ENCODE data around the gene GPC3.
A peak's percentile ranks its signal among the peaks of the same experiment; 100 is the strongest.

Gene GPC3

GRCh38 chrX:133815496-133815895 lies 169.9 kb downstream of the GPC3 start:
- no peaks in the 10 kb centered on the region for H3K36me3 ChIP-seq (ENCODE audit: insufficient read depth, low read length)
- H3K9me3 ChIP-seq (ENCODE audit: control insufficient read depth, insufficient read depth, low read length), result no peaks in the 10 kb centered on the region
- H3K4me1 ChIP-seq (ENCODE audit: insufficient read depth, low read length), result no peaks in the 10 kb centered on the region; the same call in 1 of the 2 replicates
- no peak overlapping the region for H3K9ac ChIP-seq (ENCODE audit: low read depth, low read length)

GRCh38 chrX:133813971-133814370 lies 171.4 kb downstream of the GPC3 start:
- no peaks in the 10 kb centered on the region; the same call in 1 of the 2 replicates for H3K4me1 ChIP-seq (ENCODE audit: insufficient read depth, low read length)
- H3K9ac ChIP-seq (ENCODE audit: low read depth, low read length), result no peak overlapping the region
- H3K36me3 ChIP-seq (ENCODE audit: insufficient read depth, low read length), result no peaks in the 10 kb centered on the region
- no peaks in the 10 kb centered on the region for H3K9me3 ChIP-seq (ENCODE audit: control insufficient read depth, insufficient read depth, low read length)

- Histone ChIP-seq H3K9ac (ENCODE audit: low read depth, low read length) (no peak overlapping the region), H3K9me3 (ENCODE audit: control insufficient read depth, insufficient read depth, low read length) (no peaks in the 10 kb centered on the region), H3K4me1 (ENCODE audit: insufficient read depth, low read length) (no peaks in the 10 kb centered on the region; the same call in 1 of the 2 replicates), H3K36me3 (ENCODE audit: insufficient read depth, low read length) (no peaks in the 10 kb centered on the region)
Observed at GRCh38 chrX:133812402-133812801, 173.0 kb downstream of the GPC3 start.

DNA sequence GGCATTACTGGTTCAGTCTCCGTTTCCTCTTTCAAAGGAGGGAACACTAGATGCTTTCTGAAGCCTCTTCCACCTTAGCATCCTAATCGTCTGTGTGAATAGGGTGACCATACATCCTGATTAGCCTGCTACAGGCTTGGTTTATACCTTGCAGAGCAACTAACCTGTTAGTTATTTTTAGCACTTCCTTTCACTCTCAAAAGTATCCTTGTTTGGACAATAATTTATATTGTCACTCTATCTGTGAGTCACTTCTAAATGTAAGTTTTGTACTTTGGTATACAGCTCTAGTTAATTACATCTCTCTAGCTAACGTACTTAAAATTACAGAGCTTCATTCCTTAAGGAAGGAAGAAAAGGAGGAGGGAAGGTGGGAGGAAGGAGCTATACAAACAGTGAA lies 174.5 kb downstream of the GPC3 start:
- Histone ChIP-seq H3K9me3 (ENCODE audit: control insufficient read depth, insufficient read depth, low read length) (no peaks in the 10 kb centered on the region), H3K9ac (ENCODE audit: low read depth, low read length) (no peak overlapping the region), H3K4me1 (ENCODE audit: insufficient read depth, low read length) (no peaks in the 10 kb centered on the region; the same call in 1 of the 2 replicates), H3K36me3 (ENCODE audit: insufficient read depth, low read length) (no peaks in the 10 kb centered on the region)

DNA sequence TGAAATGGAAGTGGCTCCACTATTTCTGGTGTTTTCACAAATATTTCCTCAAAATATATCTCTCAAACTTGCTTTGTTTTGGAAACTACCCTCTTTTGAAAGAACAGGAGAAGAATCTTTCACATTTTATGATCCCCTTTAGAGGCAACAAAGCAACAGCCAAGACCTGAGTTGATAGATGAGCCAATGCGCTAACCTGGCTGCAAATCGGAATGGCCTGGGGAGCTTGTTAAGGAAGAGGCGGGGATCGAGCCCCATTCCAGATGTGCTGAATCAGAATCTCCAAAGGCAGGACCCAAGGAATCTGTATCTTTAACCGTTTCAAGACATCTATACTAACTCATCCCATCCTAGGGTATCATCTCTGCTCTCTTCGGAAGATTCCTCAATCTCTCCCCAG lies 181.3 kb downstream of the GPC3 start:
- Histone ChIP-seq H3K9ac (ENCODE audit: low read depth, low read length) (no peak overlapping the region), H3K36me3 (ENCODE audit: insufficient read depth, low read length) (no peaks in the 10 kb centered on the region), H3K9me3 (ENCODE audit: control insufficient read depth, insufficient read depth, low read length) (no peaks in the 10 kb centered on the region), H3K4me1 (ENCODE audit: insufficient read depth, low read length) (no peaks in the 10 kb centered on the region)

- H3K9ac ChIP-seq (ENCODE audit: low read depth, low read length), result no peak overlapping the region
- H3K36me3 ChIP-seq (ENCODE audit: insufficient read depth, low read length), result no peaks in the 10 kb centered on the region
- H3K9me3 ChIP-seq (ENCODE audit: control insufficient read depth, insufficient read depth, low read length), result no peaks in the 10 kb centered on the region
- H3K4me1 ChIP-seq (ENCODE audit: insufficient read depth, low read length), result peaks cover 6% of the 10 kb centered on the region; the same call in 1 of the 2 replicates
Observed at GRCh38 chrX:133796282-133796681, 189.1 kb downstream of the GPC3 start.

GRCh38 chrX:133794126-133794525 lies 191.3 kb downstream of the GPC3 start:
- Histone ChIP-seq H3K4me1 (ENCODE audit: insufficient read depth, low read length) (peaks cover 6% of the 10 kb centered on the region; the same call in 1 of the 2 replicates), H3K9ac (ENCODE audit: low read depth, low read length) (no peak overlapping the region), H3K36me3 (ENCODE audit: insufficient read depth, low read length) (no peaks in the 10 kb centered on the region), H3K9me3 (ENCODE audit: control insufficient read depth, insufficient read depth, low read length) (no peaks in the 10 kb centered on the region)

DNA sequence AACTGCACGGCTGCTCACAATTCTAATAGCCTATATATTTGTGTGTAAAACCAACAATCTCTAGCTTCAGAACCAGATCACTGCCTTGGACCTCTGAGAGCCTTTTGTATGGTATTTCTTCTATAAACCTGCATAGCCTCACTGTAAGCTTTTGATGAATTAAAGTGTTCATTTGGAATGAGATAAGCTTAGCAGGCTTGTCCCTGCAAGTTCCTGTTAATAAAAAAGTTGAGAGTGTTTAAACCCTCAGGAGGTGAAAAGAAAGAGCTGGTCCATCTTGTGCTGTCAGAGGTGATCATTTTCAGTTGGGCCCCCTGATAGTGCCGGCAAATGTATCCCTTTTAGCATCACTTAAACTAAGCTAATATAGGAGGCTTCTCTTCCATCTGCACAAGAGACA lies 191.8 kb downstream of the GPC3 start:
- Histone ChIP-seq H3K4me1 (ENCODE audit: insufficient read depth, low read length) (peaks cover 6% of the 10 kb centered on the region; the same call in 1 of the 2 replicates), H3K36me3 (ENCODE audit: insufficient read depth, low read length) (no peaks in the 10 kb centered on the region), H3K9me3 (ENCODE audit: control insufficient read depth, insufficient read depth, low read length) (no peaks in the 10 kb centered on the region), H3K9ac (ENCODE audit: low read depth, low read length) (no peak overlapping the region)

GRCh38 chrX:133792198-133792953 lies 193.0 kb downstream of the GPC3 start:
- Histone ChIP-seq H3K9me3 (ENCODE audit: control insufficient read depth, insufficient read depth, low read length) (no peaks in the 10 kb centered on the region), H3K4me1 (ENCODE audit: insufficient read depth, low read length) (peaks cover 6% of the 10 kb centered on the region; the same call in 1 of the 2 replicates), H3K9ac (ENCODE audit: low read depth, low read length) (peak overlapping the region; percentile 0; the same call in 1 of the 2 replicates), H3K36me3 (ENCODE audit: insufficient read depth, low read length) (no peaks in the 10 kb centered on the region)

DNA sequence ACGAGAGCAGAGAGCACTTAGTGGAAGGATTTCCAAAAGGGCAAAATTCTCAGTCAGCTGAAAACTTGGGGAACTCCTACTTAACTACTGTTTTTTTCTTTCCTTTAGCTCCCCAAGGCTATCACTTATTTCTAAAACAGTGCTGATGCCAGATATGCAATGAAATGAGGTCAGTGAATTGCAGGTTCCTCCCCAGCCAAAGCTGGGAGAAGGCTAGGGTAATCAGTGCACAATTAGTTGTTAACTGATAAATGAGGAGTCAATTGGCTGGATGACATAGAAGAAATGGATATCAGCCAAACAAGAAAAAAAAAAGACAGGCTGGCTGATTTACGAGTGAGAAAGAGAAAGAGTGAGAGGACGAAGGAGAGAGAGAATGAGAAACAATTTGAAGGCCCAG lies 195.6 kb downstream of the GPC3 start:
- H3K9ac ChIP-seq (ENCODE audit: low read depth, low read length), result no peak overlapping the region
- H3K4me1 ChIP-seq (ENCODE audit: insufficient read depth, low read length), result peaks cover 10% of the 10 kb centered on the region
- no peaks in the 10 kb centered on the region for H3K9me3 ChIP-seq (ENCODE audit: control insufficient read depth, insufficient read depth, low read length)
- no peaks in the 10 kb centered on the region for H3K36me3 ChIP-seq (ENCODE audit: insufficient read depth, low read length)

DNA sequence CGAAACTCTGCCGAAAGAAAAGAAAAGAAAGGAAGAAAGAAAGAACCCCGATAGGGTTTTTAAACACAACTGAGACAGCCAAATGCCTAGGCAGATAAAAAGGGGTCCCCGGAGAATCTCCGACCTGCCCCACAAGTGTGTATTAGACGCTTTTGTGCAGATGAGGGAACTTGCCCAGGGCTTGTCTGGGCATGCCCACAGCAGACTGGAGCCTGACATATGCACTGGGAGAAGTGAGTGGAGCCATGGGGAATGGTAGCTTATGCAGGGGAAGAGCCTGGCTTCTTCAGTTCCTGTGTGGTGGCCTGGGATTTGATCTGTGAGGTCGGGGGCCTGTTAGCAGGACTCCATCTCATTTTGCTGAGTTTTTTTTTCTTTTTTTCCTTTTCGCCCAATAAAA lies 199.0 kb downstream of the GPC3 start:
- Histone ChIP-seq H3K9me3 (ENCODE audit: control insufficient read depth, insufficient read depth, low read length) (no peaks in the 10 kb centered on the region), H3K9ac (ENCODE audit: low read depth, low read length) (no peak overlapping the region), H3K4me1 (ENCODE audit: insufficient read depth, low read length) (peaks cover 36% of the 10 kb centered on the region), H3K36me3 (ENCODE audit: insufficient read depth, low read length) (no peaks in the 10 kb centered on the region)

DNA sequence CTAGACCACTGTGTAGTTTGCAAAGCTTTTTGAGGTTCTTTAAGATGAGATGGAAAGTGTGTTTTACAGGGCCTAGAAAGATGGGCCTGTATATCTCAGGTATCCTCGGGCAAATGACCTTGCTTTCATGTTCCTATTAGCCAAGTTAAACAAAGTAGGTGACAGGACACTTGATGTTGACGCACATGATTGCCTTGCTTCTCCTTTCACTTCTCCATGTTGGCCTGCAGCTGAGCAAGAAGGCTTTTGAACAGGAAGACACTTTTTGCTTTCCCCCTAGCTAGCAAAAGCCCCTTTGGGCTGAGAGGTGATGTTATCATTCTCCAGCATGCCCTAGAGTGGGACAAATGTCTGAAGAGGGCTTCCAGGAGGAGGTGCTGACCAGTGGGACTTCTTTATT lies 202.1 kb downstream of the GPC3 start:
- H3K9me3 ChIP-seq (ENCODE audit: control insufficient read depth, insufficient read depth, low read length), result no peaks in the 10 kb centered on the region
- H3K9ac ChIP-seq (ENCODE audit: low read depth, low read length), result no peak overlapping the region
- peaks cover 39% of the 10 kb centered on the region for H3K4me1 ChIP-seq (ENCODE audit: insufficient read depth, low read length)
- H3K36me3 ChIP-seq (ENCODE audit: insufficient read depth, low read length), result no peaks in the 10 kb centered on the region

DNA sequence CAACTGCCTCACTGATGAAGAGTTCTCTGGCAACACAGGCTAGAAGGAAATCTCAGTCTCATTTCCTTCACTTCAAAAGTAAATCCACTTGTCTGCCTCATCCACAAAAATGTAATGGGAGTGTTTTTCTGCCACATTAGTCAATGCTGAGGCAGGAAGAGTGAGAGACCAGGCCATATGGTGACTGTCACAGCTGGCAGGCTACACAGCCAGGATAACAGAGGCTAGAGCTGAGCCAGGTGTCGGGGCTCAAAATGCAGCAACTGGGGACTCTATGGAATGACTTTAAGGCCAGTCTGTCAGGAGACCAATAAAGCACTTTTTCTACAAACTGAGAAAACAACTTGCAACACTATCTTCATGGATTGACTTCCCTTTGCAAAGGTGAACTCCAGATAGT lies 204.2 kb downstream of the GPC3 start:
- Histone ChIP-seq H3K9me3 (ENCODE audit: control insufficient read depth, insufficient read depth, low read length) (no peaks in the 10 kb centered on the region), H3K9ac (ENCODE audit: low read depth, low read length) (no peak overlapping the region), H3K4me1 (ENCODE audit: insufficient read depth, low read length) (peaks cover 39% of the 10 kb centered on the region), H3K36me3 (ENCODE audit: insufficient read depth, low read length) (no peaks in the 10 kb centered on the region)

DNA sequence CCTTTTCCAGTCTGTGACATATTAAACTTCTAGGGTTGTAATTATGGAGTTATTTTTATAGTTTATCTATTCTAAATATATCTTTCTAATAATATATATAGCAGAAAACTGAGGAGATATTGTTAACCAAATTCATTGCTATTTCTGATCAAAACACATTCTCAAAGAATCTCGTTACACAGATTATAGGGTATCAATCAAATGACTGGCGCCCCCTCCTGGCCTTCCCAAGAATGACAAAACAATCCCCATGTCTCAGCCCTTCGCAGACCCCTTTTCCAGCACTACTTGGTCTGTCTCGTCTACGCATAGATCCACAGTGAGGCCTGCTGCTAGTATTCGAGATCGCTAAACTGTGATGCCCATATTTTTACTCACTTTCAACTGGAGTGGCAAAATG lies 209.3 kb downstream of the GPC3 start:
- Histone ChIP-seq H3K4me1 (ENCODE audit: insufficient read depth, low read length) (no peaks in the 10 kb centered on the region), H3K36me3 (ENCODE audit: insufficient read depth, low read length) (no peaks in the 10 kb centered on the region), H3K9ac (ENCODE audit: low read depth, low read length) (no peak overlapping the region), H3K9me3 (ENCODE audit: control insufficient read depth, insufficient read depth, low read length) (no peaks in the 10 kb centered on the region)

- H3K9ac ChIP-seq (ENCODE audit: low read depth, low read length), result no peak overlapping the region
- H3K9me3 ChIP-seq (ENCODE audit: control insufficient read depth, insufficient read depth, low read length), result no peaks in the 10 kb centered on the region
- H3K4me1 ChIP-seq (ENCODE audit: insufficient read depth, low read length), result no peaks in the 10 kb centered on the region
- H3K36me3 ChIP-seq (ENCODE audit: insufficient read depth, low read length), result no peaks in the 10 kb centered on the region
Observed at GRCh38 chrX:133774807-133775206, 210.6 kb downstream of the GPC3 start.

Measured in ES-I3 (cell line).